Measurements from ENCODE around the gene REPS2.

Gene REPS2

DNA sequence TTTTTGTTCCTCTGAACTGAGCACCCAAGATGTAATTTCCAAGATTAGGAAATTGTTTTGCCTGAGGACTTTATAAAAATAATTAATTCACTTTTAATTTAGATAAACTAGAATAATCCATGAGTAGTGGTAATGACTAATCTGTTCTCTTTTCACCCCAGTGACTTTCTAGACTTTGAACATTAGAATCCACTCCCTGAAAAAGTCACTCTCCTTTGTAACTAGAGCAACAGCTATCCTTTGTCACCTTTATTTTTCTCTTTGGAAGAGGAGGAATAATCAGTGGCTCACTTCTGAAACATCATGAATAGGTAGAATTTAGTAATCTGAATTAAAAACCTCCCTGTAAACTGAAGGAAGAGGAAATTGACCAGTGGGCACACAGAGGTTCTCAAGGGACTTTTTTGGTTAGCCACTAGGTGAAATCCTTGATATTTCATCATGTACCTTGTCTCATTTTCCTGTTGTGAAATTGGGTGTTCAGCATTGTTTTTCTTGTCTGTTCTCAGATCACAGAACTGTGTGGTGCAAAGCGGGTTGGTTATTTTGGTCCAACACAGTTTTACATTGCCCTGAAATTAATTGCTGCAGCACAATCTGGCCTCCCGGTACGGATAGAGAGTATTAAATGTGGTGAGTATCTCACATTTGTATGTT, 59.4 kb downstream of the REPS2 start:
- DNase-seq (ENCODE audit: low spot score): no peak

DNA sequence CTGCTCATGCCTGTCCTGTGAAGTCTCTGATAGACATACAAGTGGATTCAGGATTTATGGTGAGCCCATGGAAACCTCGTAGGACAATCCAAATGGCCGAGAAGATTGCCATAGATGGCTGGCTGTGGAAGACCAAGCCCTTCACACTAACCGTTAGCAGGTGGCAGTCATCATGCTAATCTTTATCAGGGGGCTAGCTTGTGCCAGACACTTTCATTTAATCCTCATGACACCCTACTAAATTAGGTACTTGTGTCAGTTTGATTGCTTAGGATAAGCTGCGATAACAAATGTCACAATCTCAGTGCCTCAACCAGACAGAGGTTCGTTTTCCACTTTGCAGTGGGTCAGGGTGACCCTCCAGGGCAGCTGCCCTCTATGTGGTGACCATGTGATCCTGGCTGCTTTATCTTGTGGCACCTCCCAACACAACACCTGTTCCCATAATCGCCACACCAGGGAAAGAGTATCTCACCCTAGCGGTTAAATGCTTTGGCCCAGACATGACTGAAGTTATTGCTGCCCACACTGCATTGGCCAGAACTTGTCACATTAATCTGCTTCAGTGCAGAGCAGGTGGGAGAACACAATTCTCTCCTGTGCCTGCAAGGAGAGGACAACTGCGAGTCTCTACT, 60.8 kb downstream of the REPS2 start:
- DNase-seq (ENCODE audit: low spot score): no peak

DNA sequence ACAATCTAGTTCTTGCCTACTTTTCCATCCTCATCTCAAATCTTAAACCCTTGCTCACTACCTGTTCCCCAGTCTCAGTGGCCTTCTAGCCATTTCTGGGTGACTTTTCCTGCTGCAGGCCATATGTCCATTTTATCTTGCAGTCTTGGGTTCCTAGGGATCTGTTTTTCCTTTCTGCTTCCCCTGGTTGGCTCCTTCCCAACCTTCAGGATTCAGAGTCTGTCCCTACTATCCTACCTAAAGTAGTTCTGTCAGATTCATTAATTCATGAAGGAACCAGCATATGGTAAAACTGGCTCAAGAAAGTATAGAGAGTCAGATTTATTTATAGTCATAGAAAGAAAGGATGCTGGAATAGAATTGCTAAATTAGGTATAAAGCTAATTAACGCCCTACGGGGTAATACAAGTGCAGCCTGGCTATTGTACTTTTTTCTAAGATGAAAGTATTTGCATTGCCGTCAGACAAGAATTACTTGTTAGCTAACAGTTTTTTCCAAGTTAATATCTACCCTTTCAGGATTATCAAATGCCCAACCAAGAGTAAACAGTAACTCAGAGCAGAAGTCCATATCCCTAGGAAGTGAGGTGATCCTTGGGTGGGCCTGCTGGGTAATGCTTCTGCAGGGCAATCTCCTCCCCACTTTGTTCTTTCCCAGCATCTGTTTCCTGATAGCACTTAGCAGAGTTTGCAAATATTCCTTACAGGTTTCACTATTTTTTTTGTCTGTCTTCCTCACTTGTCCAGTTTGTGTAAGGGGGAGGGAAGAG, 63.6 kb downstream of the REPS2 start:
- no peak for DNase-seq (ENCODE audit: low spot score)

DNA sequence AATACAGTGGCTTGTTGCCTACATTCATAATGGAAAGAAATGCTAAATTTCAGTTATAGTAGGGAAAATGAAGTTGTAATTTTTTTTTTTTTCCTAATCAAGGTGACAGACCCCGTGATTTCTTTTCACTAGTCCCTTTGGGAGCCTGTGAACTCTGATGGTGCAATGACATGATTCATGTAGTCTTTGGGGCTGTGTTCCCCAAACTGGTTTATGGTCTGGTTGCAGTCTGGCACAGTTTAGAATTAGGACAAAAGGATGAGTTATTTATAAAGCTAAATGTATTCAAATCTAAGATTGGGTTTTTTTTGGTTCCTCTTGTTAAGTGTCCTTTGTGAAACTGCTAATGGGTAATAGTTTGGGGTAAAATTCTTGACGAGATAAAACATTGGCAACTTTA, 66.0 kb downstream of the REPS2 start:
- no peak for DNase-seq (ENCODE audit: low spot score)

DNA sequence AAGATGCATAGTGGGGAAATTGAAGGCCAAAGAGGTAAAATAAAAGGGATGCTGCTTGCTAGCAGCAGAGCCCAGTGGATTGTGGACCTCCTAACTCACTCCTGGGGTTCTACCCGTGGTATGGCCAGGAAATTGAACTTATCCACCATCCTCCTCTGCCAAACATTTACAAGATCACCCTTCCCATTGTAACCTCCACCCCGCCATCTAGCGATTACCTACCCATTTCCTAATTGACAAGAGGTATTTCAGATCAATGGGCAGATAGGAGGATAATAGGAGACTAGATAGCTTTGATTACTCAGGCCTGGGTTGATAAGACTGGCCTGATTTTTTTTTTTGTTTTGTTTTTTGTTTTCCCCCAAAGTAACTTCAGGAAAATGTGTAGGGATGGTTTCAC, 67.8 kb downstream of the REPS2 start:
- DNase-seq (ENCODE audit: low spot score): no peak

DNA sequence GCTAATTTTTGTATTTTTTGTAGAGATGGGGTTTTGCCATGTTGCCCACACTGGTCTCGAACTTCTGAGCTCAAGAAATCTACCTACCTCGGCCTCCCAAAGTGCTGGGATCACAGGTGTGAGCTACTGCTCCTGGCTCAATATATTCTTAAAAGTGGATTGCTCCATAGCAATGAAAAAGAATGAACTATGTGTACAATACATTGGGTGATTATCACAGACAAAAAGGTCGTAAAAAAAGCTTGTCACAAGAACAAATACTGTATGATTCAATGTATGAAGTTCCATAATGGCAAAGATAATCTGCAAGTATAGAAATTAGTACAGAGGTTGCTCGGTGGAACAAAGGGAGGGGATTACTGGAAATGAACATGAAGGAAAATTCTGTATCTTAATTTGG, 70.7 kb downstream of the REPS2 start:
- no peak for DNase-seq (ENCODE audit: low spot score)

DNA sequence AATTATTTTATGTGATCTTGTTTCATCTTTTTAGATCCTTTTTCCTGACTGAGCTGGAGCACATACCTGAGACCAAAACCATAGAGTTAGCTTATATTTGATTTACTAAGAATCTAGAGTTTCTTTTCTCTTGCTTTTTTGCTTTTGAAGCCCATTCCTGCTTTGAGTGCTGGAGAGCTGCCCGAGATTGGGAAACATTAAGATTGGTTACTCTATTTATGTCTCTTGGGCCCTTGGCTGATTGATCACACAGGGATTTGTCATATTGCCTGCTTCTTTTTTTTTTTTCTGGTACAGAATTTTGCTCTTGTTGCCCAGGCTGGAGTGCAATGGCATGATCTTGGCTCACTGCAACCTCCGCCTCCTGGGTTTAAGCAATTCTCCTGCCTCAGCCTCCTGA, 73.9 kb downstream of the REPS2 start:
- DNase-seq (ENCODE audit: low spot score): no peak

DNA sequence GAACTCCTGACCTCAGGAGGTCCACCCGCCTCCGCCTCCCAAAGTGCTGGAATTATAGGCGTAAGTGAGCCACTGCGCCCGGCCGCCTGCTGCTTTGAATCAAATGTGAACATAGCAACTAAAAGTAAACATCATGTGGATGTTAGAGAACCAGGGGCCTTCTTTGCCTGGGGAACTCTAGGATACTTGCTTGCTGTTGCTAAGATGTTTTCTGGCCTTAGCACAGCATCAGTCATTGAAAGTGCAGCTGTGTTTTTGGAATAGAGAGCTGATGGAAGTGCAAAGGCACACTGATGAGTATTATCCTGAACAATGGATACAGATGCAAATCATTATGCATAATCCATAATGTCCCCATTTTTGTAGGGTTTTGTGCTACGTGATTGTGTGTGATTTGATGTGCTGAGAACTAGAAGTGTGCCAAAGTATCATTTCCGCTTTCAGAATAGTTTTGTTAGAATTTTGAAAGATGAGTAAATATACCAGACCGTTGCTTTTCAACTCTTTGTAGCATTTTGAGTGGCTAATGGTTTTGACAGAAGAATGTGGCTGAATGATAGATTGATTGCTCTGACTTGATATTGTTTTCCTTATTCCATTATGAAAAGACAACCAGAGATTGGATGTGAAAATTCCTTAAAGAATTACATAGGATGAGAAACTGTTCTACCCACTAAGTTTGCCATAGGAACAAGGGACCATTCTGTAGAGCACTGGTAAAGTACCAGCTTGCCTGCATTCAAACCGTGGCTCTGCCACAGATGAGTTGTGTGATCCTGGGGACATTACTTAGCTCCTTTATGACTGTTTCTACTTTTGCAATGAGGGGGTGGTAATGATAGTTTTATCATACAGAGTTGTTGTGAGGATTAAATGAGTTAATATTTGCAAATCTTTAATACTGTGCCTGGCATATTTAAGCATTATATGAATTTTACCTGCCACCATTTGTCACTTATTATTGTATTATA, 74.7 kb downstream of the REPS2 start:
- no peak for DNase-seq (ENCODE audit: low spot score)

DNA sequence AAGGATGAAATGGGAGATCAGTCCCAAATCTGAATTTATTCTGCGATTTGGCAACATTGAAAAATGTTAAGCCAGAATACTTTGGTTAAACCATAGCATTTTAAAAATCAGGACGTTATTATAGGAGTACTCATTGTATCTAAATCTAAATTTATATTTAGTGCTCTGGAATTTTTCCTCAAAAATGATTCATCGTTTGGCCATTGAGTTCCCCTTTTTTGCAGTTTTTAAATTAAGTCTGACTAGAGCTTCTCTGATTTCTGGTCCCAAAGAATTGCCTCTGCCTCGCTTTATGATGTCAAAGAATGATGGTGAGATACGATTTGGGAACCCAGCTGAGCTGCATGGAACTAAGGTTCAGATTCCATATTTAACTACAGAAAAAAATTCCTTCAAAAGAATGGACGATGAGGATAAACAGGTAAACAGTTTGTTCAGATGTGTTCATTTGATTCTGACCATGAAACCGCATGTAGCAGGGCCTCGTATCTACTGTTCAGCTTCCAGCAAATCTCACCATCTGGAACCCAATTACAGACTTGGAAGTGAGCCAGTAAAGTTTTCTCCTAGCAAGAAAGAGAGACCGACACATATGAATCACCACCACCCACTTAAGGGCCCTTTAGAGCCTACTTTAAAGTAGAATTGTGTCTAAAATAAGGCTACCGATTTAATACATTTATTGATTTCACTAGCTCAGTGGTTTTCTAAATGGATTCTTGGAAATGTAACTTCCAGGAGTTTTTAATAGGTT, 75.6 kb downstream of the REPS2 start:
- DNase-seq (ENCODE audit: low spot score): no peak

DNA sequence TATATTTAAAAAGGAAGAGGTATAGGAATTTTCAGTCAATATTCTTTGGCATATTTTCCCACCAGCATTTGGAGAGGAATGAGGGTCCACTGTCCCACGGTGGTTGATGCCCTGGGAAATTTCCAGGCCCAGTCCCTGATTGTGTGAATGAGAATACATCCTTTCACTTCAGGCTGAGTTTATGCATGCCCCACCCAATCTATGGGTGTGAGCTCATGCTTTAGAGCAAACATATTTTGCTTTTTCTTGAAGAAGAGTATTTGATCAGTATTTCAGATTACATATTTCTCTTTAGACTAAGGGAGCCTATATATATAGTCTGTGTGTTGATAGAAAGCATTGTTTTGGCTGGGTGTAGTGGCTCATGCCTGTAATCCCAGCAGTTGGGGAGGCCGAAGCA, 77.2 kb downstream of the REPS2 start:
- no peak for DNase-seq (ENCODE audit: low spot score)

DNA sequence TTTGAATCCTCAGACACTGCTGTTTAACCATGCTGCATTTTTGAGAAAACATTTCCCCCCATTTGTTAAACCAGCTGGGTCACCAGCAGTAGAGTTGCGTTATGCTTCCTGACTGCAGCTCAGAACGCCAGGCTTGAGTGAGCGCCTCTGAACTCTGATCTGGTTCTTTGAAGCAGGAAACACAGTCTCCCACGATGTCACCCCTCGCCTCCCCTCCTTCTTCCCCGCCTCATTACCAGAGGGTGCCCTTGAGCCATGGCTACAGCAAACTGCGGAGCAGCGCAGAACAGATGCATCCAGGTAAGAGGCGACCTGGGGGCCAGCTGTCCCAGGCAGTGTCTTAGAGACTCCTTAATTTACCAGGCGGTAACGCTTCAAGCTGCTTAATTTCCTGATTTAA, 78.4 kb downstream of the REPS2 start:
- DNase-seq (ENCODE audit: low spot score): no peak

DNA sequence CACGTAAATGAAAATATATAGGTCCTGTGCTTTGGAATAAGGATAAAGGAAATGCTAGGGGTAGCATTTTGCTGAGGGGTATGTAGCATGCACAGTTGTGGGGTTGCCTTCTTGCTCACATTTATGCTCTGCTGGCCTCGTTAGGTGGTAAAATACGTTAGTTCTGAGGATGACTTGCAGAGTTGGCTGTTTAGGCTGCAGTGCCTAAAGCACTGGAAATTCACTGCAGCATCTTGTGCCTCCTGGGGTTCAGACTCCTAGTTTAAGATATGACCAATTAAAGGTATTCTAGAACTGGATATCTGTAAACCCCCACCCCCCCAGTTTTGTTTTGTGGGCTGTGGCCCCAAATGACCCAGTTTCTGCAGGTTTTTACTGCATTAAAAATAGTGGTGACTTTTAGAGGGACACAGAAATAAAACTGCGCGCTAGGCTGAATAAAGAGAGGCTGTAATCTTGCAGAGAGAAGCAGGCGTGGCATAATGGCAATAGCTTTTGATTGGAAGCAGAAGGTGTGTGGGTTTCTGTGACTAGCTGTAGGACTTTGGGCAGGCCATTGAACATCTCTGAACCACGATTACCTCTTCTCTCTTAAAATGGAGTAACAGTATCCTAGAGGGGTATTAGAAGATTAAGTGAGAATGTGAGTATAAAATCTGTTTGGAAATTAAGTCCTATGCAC, 79.3 kb downstream of the REPS2 start:
- DNase-seq (ENCODE audit: low spot score): no peak

DNA sequence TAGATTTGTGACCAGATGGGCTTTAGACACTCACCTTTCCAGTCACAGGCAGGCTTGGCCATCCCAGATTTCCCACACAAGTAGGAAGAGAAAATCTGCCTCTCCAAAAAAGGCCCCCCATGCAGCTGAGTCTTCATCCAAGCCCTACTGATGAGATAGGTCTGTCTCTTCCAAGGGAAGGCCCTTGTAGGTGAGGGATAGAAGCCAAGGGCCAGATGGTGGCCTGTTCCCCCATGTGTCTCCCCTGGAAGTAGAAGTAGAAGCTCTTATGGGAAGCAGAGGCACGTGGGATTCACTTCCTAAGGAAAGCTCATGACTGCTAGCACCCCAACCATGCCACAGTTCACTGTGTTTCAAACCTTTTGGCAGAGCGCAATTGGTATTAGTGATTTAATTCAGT, 81.5 kb downstream of the REPS2 start:
- no peak for DNase-seq (ENCODE audit: low spot score)

DNA sequence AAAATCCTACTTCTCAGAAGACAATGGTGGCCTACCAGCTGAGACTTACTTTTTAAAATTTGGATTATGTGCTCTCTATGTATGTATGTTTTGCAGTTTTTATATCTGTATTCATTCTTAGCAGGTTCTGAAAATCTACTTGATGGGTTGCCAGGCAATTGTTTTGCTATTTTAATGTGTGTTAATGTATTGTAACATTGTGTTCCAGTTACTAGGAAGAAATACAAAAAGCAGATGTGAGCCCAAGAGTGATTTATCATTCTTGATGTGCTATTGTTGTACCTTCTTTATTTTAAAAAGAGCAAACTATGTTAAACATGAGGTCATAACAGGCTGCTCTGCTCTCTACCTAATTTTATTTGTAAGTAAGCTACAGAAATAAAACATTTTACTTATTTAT, 81.9 kb downstream of the REPS2 start:
- no peak for DNase-seq (ENCODE audit: low spot score)

DNA sequence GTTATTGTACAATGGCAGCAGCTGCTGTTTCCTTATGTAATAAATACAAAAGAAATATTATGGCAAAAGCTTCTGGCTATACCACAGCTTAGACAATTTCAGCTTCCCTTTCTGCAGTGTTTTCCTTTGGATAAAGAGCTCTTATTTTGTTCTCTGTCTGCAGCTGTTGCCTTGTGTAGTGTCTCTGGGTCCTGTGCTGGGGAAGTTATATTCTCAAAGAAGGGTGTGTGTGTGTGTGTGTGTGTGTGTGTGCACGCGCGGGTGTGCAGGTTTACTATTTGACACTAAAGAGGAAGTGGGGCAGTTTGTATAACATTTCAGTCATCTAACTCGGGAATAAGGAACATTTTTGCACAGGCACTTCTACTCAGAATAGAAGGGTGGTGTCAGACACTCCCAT, 83.6 kb downstream of the REPS2 start:
- DNase-seq (ENCODE audit: low spot score): no peak

DNA sequence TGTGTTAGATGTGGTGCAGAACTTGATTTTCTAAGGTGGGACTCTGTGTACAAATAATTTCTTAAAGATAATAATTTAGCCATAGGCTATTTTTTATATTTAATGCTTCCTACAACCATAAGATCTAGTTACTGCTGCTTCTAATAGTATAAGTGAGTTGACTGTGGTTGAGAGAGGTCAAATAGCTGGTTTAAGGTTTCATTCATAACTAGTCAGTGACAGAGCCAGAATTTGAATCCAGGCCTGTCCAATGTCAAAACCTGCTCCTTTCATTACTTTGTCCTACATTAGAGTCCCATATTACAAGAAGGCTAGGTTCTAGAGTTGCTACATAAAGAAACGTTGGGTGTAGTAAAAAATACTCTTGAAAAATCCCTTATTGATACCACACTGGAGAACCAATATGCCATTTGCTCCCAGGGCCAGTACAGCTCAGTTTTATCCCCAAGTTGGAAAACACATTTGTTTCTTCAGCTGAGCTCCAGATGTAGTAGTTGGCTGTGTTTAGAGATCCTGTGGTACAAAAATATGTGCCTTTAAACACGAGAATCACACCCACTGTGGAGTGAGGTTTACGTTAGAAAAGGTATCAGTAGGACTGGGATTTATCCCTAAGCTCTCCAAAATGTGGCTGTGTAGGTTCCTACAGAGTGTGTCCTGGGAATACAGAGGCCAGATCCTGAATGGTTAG, 84.3 kb downstream of the REPS2 start:
- DNase-seq (ENCODE audit: low spot score): no peak

DNA sequence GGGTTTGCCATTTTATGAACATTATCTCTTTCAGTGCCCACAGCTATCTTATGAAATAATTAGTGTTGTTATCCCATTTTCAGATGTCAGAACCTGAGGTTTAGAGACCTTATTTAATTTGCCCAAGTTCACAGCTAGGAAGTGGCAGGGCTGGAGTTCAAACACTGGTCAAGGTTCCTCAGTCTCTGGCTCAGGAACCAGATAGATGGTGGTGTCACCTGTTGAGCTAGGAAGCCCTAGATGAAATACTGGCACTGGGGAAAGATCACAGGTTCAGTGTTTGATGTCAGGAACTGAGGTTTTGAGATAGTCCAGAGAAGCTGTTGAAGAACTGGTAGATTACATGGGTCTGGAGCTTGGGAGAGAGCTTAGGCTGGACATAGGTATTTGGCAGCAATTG, 85.4 kb downstream of the REPS2 start:
- DNase-seq (ENCODE audit: low spot score): no peak

DNA sequence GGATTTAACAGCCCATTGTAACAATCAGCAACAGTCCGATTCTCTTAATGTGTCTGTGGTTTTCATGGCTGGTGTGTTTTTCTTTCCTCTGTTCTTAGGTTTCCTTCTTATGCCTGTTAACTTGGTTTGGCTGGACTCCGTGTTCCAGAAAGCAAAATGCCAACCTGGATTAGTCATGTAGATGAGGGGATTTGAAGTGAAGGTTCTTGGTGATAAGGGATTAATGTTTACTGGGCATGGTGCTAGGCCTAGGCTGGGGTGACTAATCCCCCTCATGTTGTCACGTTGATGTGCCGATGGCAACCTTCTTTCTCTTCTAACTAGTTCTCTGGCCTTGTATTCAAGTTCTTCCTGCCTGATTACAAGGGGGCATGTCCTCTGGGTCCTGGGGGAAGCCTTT, 85.9 kb downstream of the REPS2 start:
- no peak for DNase-seq (ENCODE audit: low spot score)

DNA sequence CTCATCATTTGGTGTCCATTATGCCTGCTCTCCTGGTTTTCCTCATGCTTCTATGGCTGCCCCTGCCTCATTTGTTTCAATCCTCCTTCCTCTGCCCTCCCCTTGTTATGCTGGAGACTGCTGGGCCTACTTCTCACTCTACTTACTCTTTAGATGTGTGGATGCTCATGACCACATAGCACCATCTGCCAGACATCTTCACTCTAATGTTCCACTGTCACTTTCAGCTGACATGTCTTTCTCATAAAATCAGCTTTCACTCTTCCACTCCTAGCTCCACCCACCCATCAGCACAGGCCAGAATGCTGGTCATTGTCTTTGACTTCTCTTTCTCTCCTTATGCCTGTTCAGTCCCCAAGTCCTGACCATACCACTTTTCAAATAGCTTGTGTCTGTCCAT, 86.8 kb downstream of the REPS2 start:
- no peak for DNase-seq (ENCODE audit: low spot score)

DNA sequence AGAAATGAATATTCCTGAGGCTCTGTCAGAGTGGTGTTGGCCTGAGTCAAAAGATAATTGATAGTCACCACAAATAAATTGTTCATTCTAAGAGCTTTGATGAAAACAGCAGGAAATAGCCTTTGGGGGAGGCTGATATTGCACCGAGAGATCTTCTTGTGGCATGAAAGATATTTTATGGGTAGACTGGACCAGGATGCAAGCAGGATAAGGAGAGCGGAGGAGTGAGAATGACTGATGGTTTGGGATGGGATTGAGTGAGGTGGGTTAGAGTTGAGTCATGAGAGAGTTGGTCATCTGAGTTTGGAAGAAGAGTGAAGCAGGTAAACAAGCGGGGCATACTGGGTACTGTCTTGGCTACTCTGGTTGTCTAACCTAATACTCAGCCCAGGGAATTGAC, 88.7 kb downstream of the REPS2 start:
- DNase-seq (ENCODE audit: low spot score): no peak
